Parathyroid adenoma (tissue), 2 donors: Measurements from ENCODE around the gene NUBP2.
A peak's percentile ranks its signal among the peaks of the same experiment; 100 is the strongest.

Source experiments
- H2AFZ ChIP-seq: fragments of 300-600 bp; sonication (generic); one replicate; pipeline ENCODE4 v1.7.0; 2017; ENCODE audit warnings: antibody characterized with exemption, mild to moderate bottlenecking
- H3K27ac ChIP-seq: fragments of 300-600 bp; sonication (generic); one replicate; pipeline ENCODE4 v1.7.0; 2017
- H3K27me3 ChIP-seq: fragments of 300-600 bp; sonication (generic); one replicate; pipeline ENCODE4 v1.7.0; 2017; ENCODE audit warnings: low read length; ENCODE audit not compliant: control insufficient read depth, insufficient read depth
- H3K36me3 ChIP-seq: fragments of 300-600 bp; sonication (generic); one replicate; pipeline ENCODE4 v1.7.0; 2017; ENCODE audit warnings: low read length; ENCODE audit not compliant: control insufficient read depth, insufficient read depth
- H3K4me1 ChIP-seq: fragments of 300-600 bp; sonication (generic); one replicate; pipeline ENCODE4 v1.7.0; 2017; ENCODE audit warnings: control low read depth
- H3K4me2 ChIP-seq: fragments of 300-600 bp; sonication (generic); one replicate; pipeline ENCODE4 v1.7.0; 2017; ENCODE audit warnings: low read length
- H3K4me3 ChIP-seq: fragments of 300-600 bp; sonication (generic); one replicate; pipeline ENCODE4 v1.7.0; 2017; ENCODE audit warnings: low read depth, low read length
- H3K79me2 ChIP-seq: fragments of 300-600 bp; sonication (generic); one replicate; pipeline ENCODE4 v1.7.0; 2017; ENCODE audit warnings: control low read depth
- H3K9ac ChIP-seq: fragments of 300-600 bp; sonication (generic); one replicate; pipeline ENCODE4 v1.7.0; 2017; ENCODE audit warnings: mild to moderate bottlenecking
- H3K9me3 ChIP-seq: fragments of 300-600 bp; sonication (generic); one replicate; pipeline ENCODE4 v1.7.0; 2017; ENCODE audit warnings: low read length; ENCODE audit not compliant: control insufficient read depth
- CTCF ChIP-seq: fragments of 300-600 bp; sonication (generic); IDR thresholded peaks from one replicate; pipeline ENCODE4 v1.7.0; 2017; ENCODE audit warnings: antibody characterized with exemption, mild to moderate bottlenecking
- donor health status: primary hyperparathyroidism.

Gene NUBP2

GRCh38 chr16:1771188-1771863 is 11.4 kb upstream of the NUBP2 start, which contains the start of gene NME3:
TSS of gene NME3 (minus strand) at chr16:1771543. CDS start at chr16:1771534, 9 bp downstream.
- H3K4me1 ChIP-seq: peaks cover 2% of the 10 kb centered on the region
- no peaks in the 10 kb centered on the region for H3K36me3 ChIP-seq
- H3K9ac ChIP-seq: no peak within 1 kb of the TSS
- H3K27ac ChIP-seq: peak within 1 kb of the TSS; percentile 81
- TF ChIP-seq CTCF: no peak
- H2AFZ ChIP-seq: peak within 1 kb of the TSS; percentile 68
- peaks cover 5% of the 10 kb centered on the region for H3K79me2 ChIP-seq
- peak within 1 kb of the TSS; percentile 83 for H3K4me3 ChIP-seq
- H3K27me3 ChIP-seq: no peaks in the 10 kb centered on the region
- H3K4me2 ChIP-seq: peak within 1 kb of the TSS; percentile 76
- no peaks in the 10 kb centered on the region for H3K9me3 ChIP-seq

- peaks cover 2% of the 10 kb centered on the region for H3K4me1 ChIP-seq
- no peaks in the 10 kb centered on the region for H3K36me3 ChIP-seq
- no peaks in the 10 kb centered on the region for H3K27me3 ChIP-seq
- H3K9ac ChIP-seq: no peak overlapping the region
- TF ChIP-seq CTCF: no peak
- peak overlapping the region; percentile 65 for H3K4me2 ChIP-seq
- no peak overlapping the region for H2AFZ ChIP-seq
- H3K9me3 ChIP-seq: no peaks in the 10 kb centered on the region
- peaks cover 5% of the 10 kb centered on the region for H3K79me2 ChIP-seq
- H3K27ac ChIP-seq: peak overlapping the region; percentile 81
- peak overlapping the region; percentile 83 for H3K4me3 ChIP-seq
Observed at GRCh38 chr16:1771864-1772361, 10.8 kb upstream of the NUBP2 start.

- Histone ChIP-seq H3K36me3 (no peaks in the 10 kb centered on the region), H3K27ac (peak within 1 kb of the TSS; percentile 81)
Observed at GRCh38 chr16:1772362-1772907, 10.3 kb upstream of the NUBP2 start, which contains the start of gene EME2. TSS of gene EME2 (plus strand) at chr16:1772810. CDS start at chr16:1773228, 418 bp downstream.

GRCh38 chr16:1772908-1773702 is 9.7 kb upstream of the NUBP2 start, which contains the start of gene MRPS34:
TSS of gene MRPS34 (minus strand) at chr16:1773134. CDS start at chr16:1773119, 15 bp downstream.
- Histone ChIP-seq H3K27ac (peak within 1 kb of the TSS; percentile 81), H3K79me2 (peaks cover 5% of the 10 kb centered on the region), H3K9me3 (no peaks in the 10 kb centered on the region), H3K4me1 (peaks cover 2% of the 10 kb centered on the region), H3K4me3 (peak within 1 kb of the TSS; percentile 83), H3K27me3 (no peaks in the 10 kb centered on the region), H3K9ac (peak within 1 kb of the TSS; percentile 39), H3K36me3 (no peaks in the 10 kb centered on the region), H3K4me2 (peak within 1 kb of the TSS; percentile 65), H2AFZ (peak within 1 kb of the TSS; percentile 79)
- peak; percentile 87 for TF ChIP-seq CTCF

More at GRCh38 chr16:1772362-1772907, 10.3 kb upstream of the NUBP2 start, which contains the start of gene EME2:
- peak within 1 kb of the TSS; percentile 83 for H3K4me3 ChIP-seq
- H3K4me2 ChIP-seq: peak within 1 kb of the TSS; percentile 65
- H2AFZ ChIP-seq: peak within 1 kb of the TSS; percentile 79
- H3K9me3 ChIP-seq: no peaks in the 10 kb centered on the region
- no peak for TF ChIP-seq CTCF
- H3K4me1 ChIP-seq: peaks cover 2% of the 10 kb centered on the region
- peak within 1 kb of the TSS; percentile 39 for H3K9ac ChIP-seq
- peaks cover 5% of the 10 kb centered on the region for H3K79me2 ChIP-seq
- H3K27me3 ChIP-seq: no peaks in the 10 kb centered on the region
